ENCODE results near the gene FGFBP2. TPM values are rescaled to one million over a fixed set of nuclear protein-coding genes. Genes with fewer than 3 reads are reported as not detected.

Gene FGFBP2, protein sequence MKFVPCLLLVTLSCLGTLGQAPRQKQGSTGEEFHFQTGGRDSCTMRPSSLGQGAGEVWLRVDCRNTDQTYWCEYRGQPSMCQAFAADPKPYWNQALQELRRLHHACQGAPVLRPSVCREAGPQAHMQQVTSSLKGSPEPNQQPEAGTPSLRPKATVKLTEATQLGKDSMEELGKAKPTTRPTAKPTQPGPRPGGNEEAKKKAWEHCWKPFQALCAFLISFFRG
- 1 to 10 TPM in 1 of 4 donors, not detected in 3; 3.8 TPM for polyA plus RNA-seq
- long read RNA-seq, donor 1 = 0 reads
- long read RNA-seq, donor 2 = 0 reads
- long read RNA-seq, donor 3 = 0 reads
- long read RNA-seq, donor 4 = 0 reads
- long read RNA-seq, donor 5 = 0 reads
- long read RNA-seq, donor 6 = 0 reads
- long read RNA-seq, donor 7 = 0 reads
- long read RNA-seq, donor 8 = 0 reads
- long read RNA-seq, donor 9 = 0 reads
- long read RNA-seq, donor 10, partial matches to known transcripts = 0 of 1 reads
- long read RNA-seq, donor 10, other reads (novel, unspliced or antisense) = 0 of 1 reads

DNA sequence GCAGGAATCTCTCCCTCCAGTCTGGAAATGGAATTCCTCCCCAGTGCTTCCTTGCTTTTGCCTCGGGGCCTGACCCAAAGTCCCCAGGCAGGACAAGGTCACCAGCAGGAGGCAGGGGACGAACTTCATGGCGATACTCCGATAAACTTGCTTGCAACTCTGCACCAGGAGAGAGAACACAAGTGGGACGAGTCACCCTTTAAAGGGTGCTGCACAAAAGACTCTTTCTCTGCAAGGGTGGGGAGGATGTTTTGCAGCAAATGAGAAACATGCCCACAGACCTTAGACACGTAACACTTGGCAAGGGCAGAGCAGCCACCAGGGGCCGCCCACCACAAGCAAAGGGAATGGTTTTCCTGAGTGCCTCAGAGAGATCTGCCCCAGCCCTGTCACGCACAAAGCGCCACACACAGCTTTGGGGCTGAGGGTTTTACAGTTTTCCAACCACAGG lies at the start of gene FGFBP2:
Gene FGFBP2 (minus strand): TSS at position 175 of the 451 bp plus-strand sequence. CDS start 46 bp downstream, at position 129.
- no peaks in the 10 kb centered on the region for H3K4me1 ChIP-seq (ENCODE audit: control insufficient read depth in 3 of 3, insufficient read depth in 2 of 3, low read depth in 1 of 3, low read length in 2 of 3)
- 13 to 43% (median 28%) methylated on average over 9 of the region's 9 CpGs for WGBS, 3 donors
- H3K27ac ChIP-seq (ENCODE audit: low read depth in 1 of 3, low read length in 2 of 3) = no peak within 1 kb of the TSS
- H3K9me3 ChIP-seq (ENCODE audit: control insufficient read depth in 2 of 2, insufficient read depth in 1 of 2, low read depth in 1 of 2, low read length in 1 of 2) = peaks cover 0 to 10% of the 10 kb centered on the region in 2 donors
- no peaks in the 10 kb centered on the region for H3K27me3 ChIP-seq (ENCODE audit: control insufficient read depth in 3 of 3, insufficient read depth in 3 of 3, low read length in 3 of 3)
- FAIRE-seq (no peak), DNase-seq (peak; percentile 25 to 29)
- no peaks in the 10 kb centered on the region for H3K36me3 ChIP-seq (ENCODE audit: control insufficient read depth in 3 of 3, insufficient read depth in 2 of 3, low read depth in 1 of 3, low read length in 3 of 3)
- no peak within 1 kb of the TSS for H3K4me3 ChIP-seq (ENCODE audit: low read depth in 1 of 3, low read length in 3 of 3)

DNA sequence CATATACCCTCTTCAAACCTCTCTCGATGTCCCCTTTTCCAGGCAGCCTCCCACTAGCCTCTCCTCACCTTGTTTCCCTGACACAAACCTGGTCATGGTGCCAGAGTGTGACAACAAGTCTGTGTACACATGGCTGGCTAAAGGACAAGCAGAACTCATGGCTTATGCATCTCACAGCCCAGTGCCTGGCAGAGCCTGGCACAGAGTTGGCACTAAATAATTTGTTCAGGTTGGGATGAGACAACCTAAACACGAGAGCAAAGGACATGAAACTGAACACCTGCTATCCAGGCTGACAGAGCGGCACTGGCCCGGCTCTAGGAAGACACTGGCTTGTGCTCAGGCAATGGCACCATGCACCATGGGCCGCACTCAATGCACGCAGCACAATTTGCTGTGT lies 48.2 kb upstream of the FGFBP2 start:
- H3K9me3 ChIP-seq (ENCODE audit: control insufficient read depth in 2 of 2, insufficient read depth in 1 of 2, low read depth in 1 of 2, low read length in 1 of 2) = no peaks in the 10 kb centered on the region
- DNase-seq = no peak
- no peak for FAIRE-seq
- no peak overlapping the region for H3K27ac ChIP-seq (ENCODE audit: low read depth in 1 of 3, low read length in 2 of 3)
- 76 to 86% (median 80%) methylated on average over 6 of the region's 6 CpGs for WGBS, 3 donors
- no peaks in the 10 kb centered on the region for H3K36me3 ChIP-seq (ENCODE audit: control insufficient read depth in 3 of 3, insufficient read depth in 2 of 3, low read depth in 1 of 3, low read length in 3 of 3)
- H3K4me3 ChIP-seq (ENCODE audit: low read depth in 1 of 3, low read length in 3 of 3) = no peak overlapping the region
- no peaks in the 10 kb centered on the region for H3K27me3 ChIP-seq (ENCODE audit: control insufficient read depth in 3 of 3, insufficient read depth in 3 of 3, low read length in 3 of 3)
- no peaks in the 10 kb centered on the region for H3K4me1 ChIP-seq (ENCODE audit: control insufficient read depth in 3 of 3, insufficient read depth in 2 of 3, low read depth in 1 of 3, low read length in 2 of 3)

GRCh38 chr4:16009153-16009552 lies 46.2 kb upstream of the FGFBP2 start:
- Histone ChIP-seq H3K9me3 (ENCODE audit: control insufficient read depth in 2 of 2, insufficient read depth in 1 of 2, low read depth in 1 of 2, low read length in 1 of 2) (no peaks in the 10 kb centered on the region), H3K36me3 (ENCODE audit: control insufficient read depth in 3 of 3, insufficient read depth in 2 of 3, low read depth in 1 of 3, low read length in 3 of 3) (no peaks in the 10 kb centered on the region), H3K27me3 (ENCODE audit: control insufficient read depth in 3 of 3, insufficient read depth in 3 of 3, low read length in 3 of 3) (no peaks in the 10 kb centered on the region), H3K27ac (ENCODE audit: low read depth in 1 of 3, low read length in 2 of 3) (no peak overlapping the region), H3K4me1 (ENCODE audit: control insufficient read depth in 3 of 3, insufficient read depth in 2 of 3, low read depth in 1 of 3, low read length in 2 of 3) (no peaks in the 10 kb centered on the region), H3K4me3 (ENCODE audit: low read depth in 1 of 3, low read length in 3 of 3) (no peak overlapping the region)
- DNase-seq (no peak), FAIRE-seq (no peak)
- WGBS, 3 donors = 89 to 93% (median 89%) methylated on average over 4 of the region's 4 CpGs

GRCh38 chr4:16007471-16008095 lies 44.6 kb upstream of the FGFBP2 start:
- no peak for FAIRE-seq

GRCh38 chr4:16006771-16007446 lies 43.9 kb upstream of the FGFBP2 start:
- no peaks in the 10 kb centered on the region for H3K9me3 ChIP-seq (ENCODE audit: control insufficient read depth in 2 of 2, insufficient read depth in 1 of 2, low read depth in 1 of 2, low read length in 1 of 2)
- H3K27ac ChIP-seq (ENCODE audit: low read depth in 1 of 3, low read length in 2 of 3) = no peak overlapping the region
- H3K27me3 ChIP-seq (ENCODE audit: control insufficient read depth in 3 of 3, insufficient read depth in 3 of 3, low read length in 3 of 3) = no peaks in the 10 kb centered on the region
- no peaks in the 10 kb centered on the region for H3K36me3 ChIP-seq (ENCODE audit: control insufficient read depth in 3 of 3, insufficient read depth in 2 of 3, low read depth in 1 of 3, low read length in 3 of 3)
- FAIRE-seq (no peak), DNase-seq (no peak)
- 88 to 94% (median 94%) methylated on average over 6 of the region's 6 CpGs for WGBS, 3 donors
- no peaks in the 10 kb centered on the region for H3K4me1 ChIP-seq (ENCODE audit: control insufficient read depth in 3 of 3, insufficient read depth in 2 of 3, low read depth in 1 of 3, low read length in 2 of 3)
- H3K4me3 ChIP-seq (ENCODE audit: low read depth in 1 of 3, low read length in 3 of 3) = no peak overlapping the region

More at GRCh38 chr4:16007471-16008095, 44.6 kb upstream of the FGFBP2 start:
- H3K9me3 ChIP-seq (ENCODE audit: control insufficient read depth in 2 of 2, insufficient read depth in 1 of 2, low read depth in 1 of 2, low read length in 1 of 2) = no peaks in the 10 kb centered on the region
- no peak overlapping the region for H3K4me3 ChIP-seq (ENCODE audit: low read depth in 1 of 3, low read length in 3 of 3)
- no peaks in the 10 kb centered on the region for H3K27me3 ChIP-seq (ENCODE audit: control insufficient read depth in 3 of 3, insufficient read depth in 3 of 3, low read length in 3 of 3)
- no peak for DNase-seq
- no peak overlapping the region for H3K27ac ChIP-seq (ENCODE audit: low read depth in 1 of 3, low read length in 2 of 3)
- no peaks in the 10 kb centered on the region for H3K4me1 ChIP-seq (ENCODE audit: control insufficient read depth in 3 of 3, insufficient read depth in 2 of 3, low read depth in 1 of 3, low read length in 2 of 3)
- 56 to 73% (median 62%) methylated on average over 5 of the region's 5 CpGs for WGBS, 3 donors
- H3K36me3 ChIP-seq (ENCODE audit: control insufficient read depth in 3 of 3, insufficient read depth in 2 of 3, low read depth in 1 of 3, low read length in 3 of 3) = no peaks in the 10 kb centered on the region

DNA sequence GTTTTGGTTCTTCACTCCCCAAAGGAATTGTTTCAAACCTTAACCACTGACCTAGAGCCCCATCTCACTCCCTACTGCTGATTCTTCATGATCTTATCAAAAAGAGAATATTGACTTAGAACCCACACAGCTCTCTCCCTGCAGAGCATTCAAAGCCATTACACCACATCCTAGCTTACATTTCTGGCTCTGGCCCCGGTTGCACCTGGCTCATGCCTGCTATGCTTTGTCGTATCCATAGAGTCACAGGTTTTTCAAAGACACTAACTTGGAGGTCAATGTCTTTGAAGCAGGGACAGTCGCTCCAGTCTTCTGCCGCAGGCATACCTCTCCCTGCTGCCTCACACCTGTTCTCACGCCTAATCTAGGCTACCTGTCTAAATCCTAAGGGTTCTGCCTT lies 42.7 kb upstream of the FGFBP2 start:
- WGBS, 3 donors = 75 to 88% (median 77%) methylated on average over 5 of the region's 5 CpGs
- Histone ChIP-seq H3K4me1 (ENCODE audit: control insufficient read depth in 3 of 3, insufficient read depth in 2 of 3, low read depth in 1 of 3, low read length in 2 of 3) (no peaks in the 10 kb centered on the region), H3K9me3 (ENCODE audit: control insufficient read depth in 2 of 2, insufficient read depth in 1 of 2, low read depth in 1 of 2, low read length in 1 of 2) (no peaks in the 10 kb centered on the region), H3K4me3 (ENCODE audit: low read depth in 1 of 3, low read length in 3 of 3) (no peak overlapping the region), H3K36me3 (ENCODE audit: control insufficient read depth in 3 of 3, insufficient read depth in 2 of 3, low read depth in 1 of 3, low read length in 3 of 3) (peaks cover 0 to 4% (median 0%) of the 10 kb centered on the region in 3 donors), H3K27ac (ENCODE audit: low read depth in 1 of 3, low read length in 2 of 3) (no peak overlapping the region), H3K27me3 (ENCODE audit: control insufficient read depth in 3 of 3, insufficient read depth in 3 of 3, low read length in 3 of 3) (no peaks in the 10 kb centered on the region)
- FAIRE-seq = no peak
- no peak for DNase-seq

- no peak overlapping the region for H3K4me3 ChIP-seq (ENCODE audit: low read depth in 1 of 3, low read length in 3 of 3)
- peak; percentile 64 to 65 for DNase-seq
- H3K27me3 ChIP-seq (ENCODE audit: control insufficient read depth in 3 of 3, insufficient read depth in 3 of 3, low read length in 3 of 3) = no peaks in the 10 kb centered on the region
- no peaks in the 10 kb centered on the region for H3K4me1 ChIP-seq (ENCODE audit: control insufficient read depth in 3 of 3, insufficient read depth in 2 of 3, low read depth in 1 of 3, low read length in 2 of 3)
- H3K9me3 ChIP-seq (ENCODE audit: control insufficient read depth in 2 of 2, insufficient read depth in 1 of 2, low read depth in 1 of 2, low read length in 1 of 2) = no peaks in the 10 kb centered on the region
- peaks cover 0 to 4% (median 0%) of the 10 kb centered on the region in 3 donors for H3K36me3 ChIP-seq (ENCODE audit: control insufficient read depth in 3 of 3, insufficient read depth in 2 of 3, low read depth in 1 of 3, low read length in 3 of 3)
- FAIRE-seq = no peak
- 1 to 4% (median 3%) methylated on average over 4 of the region's 4 CpGs for WGBS, 3 donors
- no peak overlapping the region for H3K27ac ChIP-seq (ENCODE audit: low read depth in 1 of 3, low read length in 2 of 3)
Measured at GRCh38 chr4:16001484-16001858, 38.5 kb upstream of the FGFBP2 start.

- no peaks in the 10 kb centered on the region for H3K4me1 ChIP-seq (ENCODE audit: control insufficient read depth in 3 of 3, insufficient read depth in 2 of 3, low read depth in 1 of 3, low read length in 2 of 3)
- H3K9me3 ChIP-seq (ENCODE audit: control insufficient read depth in 2 of 2, insufficient read depth in 1 of 2, low read depth in 1 of 2, low read length in 1 of 2) = no peaks in the 10 kb centered on the region
- H3K36me3 ChIP-seq (ENCODE audit: control insufficient read depth in 3 of 3, insufficient read depth in 2 of 3, low read depth in 1 of 3, low read length in 3 of 3) = peaks cover 0 to 4% (median 0%) of the 10 kb centered on the region in 3 donors
- no peak for FAIRE-seq
- 71 to 75% (median 71%) methylated on average over 12 of the region's 12 CpGs for WGBS, 3 donors
- H3K27me3 ChIP-seq (ENCODE audit: control insufficient read depth in 3 of 3, insufficient read depth in 3 of 3, low read length in 3 of 3) = no peaks in the 10 kb centered on the region
- H3K4me3 ChIP-seq (ENCODE audit: low read depth in 1 of 3, low read length in 3 of 3) = no peak overlapping the region
- no peak overlapping the region for H3K27ac ChIP-seq (ENCODE audit: low read depth in 1 of 3, low read length in 2 of 3)
- no peak for DNase-seq
Measured at GRCh38 chr4:16000708-16001483, 37.9 kb upstream of the FGFBP2 start.
